Osteoblast (primary cell): Measurements from ENCODE around the gene HCFC1. TPM values are rescaled to one million over a fixed set of nuclear protein-coding genes. Genes with fewer than 3 reads are reported as not detected.

Experiments
- DNase-seq: peaks from one replicate; pipeline ENCODE4 v3.0.0; 2011; ENCODE audit warnings: low spot score, mixed read lengths; ENCODE audit not compliant: insufficient read length; ENCODE audit errors: missing footprints
- H2AFZ ChIP-seq: 2 replicates; pipeline ENCODE4 v1.6.0; 2011; ENCODE audit warnings: mild to moderate bottlenecking, low read length
- H3K27ac ChIP-seq: 2 replicates; pipeline ENCODE4 v1.5.1; 2011; ENCODE audit warnings: mild to moderate bottlenecking, low read depth, low read length, moderate library complexity
- H3K27me3 ChIP-seq: 2 replicates; pipeline ENCODE4 v1.6.0; 2012; ENCODE audit warnings: mild to moderate bottlenecking, control low read depth, inconsistent platforms, low read length, moderate library complexity; ENCODE audit not compliant: insufficient read depth
- H3K36me3 ChIP-seq: 2 replicates; pipeline ENCODE4 v1.5.1; 2011; ENCODE audit warnings: mild to moderate bottlenecking, low read length, control low read depth, moderate library complexity; ENCODE audit not compliant: insufficient read depth
- H3K4me1 ChIP-seq: 2 replicates; pipeline ENCODE4 v1.5.1; 2011; ENCODE audit warnings: mild to moderate bottlenecking, low read length, control low read depth, moderate library complexity; ENCODE audit not compliant: insufficient read depth
- H3K4me2 ChIP-seq: 2 replicates; pipeline ENCODE4 v1.6.0; 2011; ENCODE audit warnings: mild to moderate bottlenecking, low read length; ENCODE audit not compliant: insufficient read depth
- H3K4me3 ChIP-seq: fragments of 200-600 bp; sonication (generic); 3 replicates; pipeline ENCODE4 v1.5.1; 2012; ENCODE audit warnings: mild to moderate bottlenecking, low read length, inconsistent platforms; ENCODE audit not compliant: insufficient read depth
- H3K79me2 ChIP-seq: 2 replicates; pipeline ENCODE4 v1.6.0; 2012; ENCODE audit warnings: mild to moderate bottlenecking, low read length, control low read depth, inconsistent platforms; ENCODE audit not compliant: insufficient read depth
- H3K9me3 ChIP-seq: 2 replicates; pipeline ENCODE4 v1.5.1; 2011; ENCODE audit warnings: low read depth, low read length, control low read depth
- H4K20me1 ChIP-seq: 2 replicates; pipeline ENCODE4 v1.6.0; 2012; ENCODE audit warnings: mild to moderate bottlenecking, low read length, control low read depth; ENCODE audit not compliant: insufficient read depth
- CTCF ChIP-seq: IDR thresholded peaks from 2 replicates; pipeline ENCODE4 v1.5.1; 2011; ENCODE audit warnings: mild to moderate bottlenecking, low read depth, low read length, moderate library complexity; ENCODE audit errors: extremely low read depth
- total RNA-seq: library from RNA; depleted of rRNA; stranded (reverse); fragments of >200 nt; gene quantifications from 2 replicates; pipeline ENCODE4 v1.2.3, GENCODE V29; 2012

The HCFC1 gene
- total RNA-seq, 1 donor, result 24.6 TPM

- no peak for TF ChIP-seq CTCF
- H4K20me1 ChIP-seq, result peaks cover 19% of the 10 kb centered on the region
- no peaks in the 10 kb centered on the region for H3K9me3 ChIP-seq
- no peak overlapping the region for H3K27ac ChIP-seq
- H3K79me2 ChIP-seq, result peaks cover 21% of the 10 kb centered on the region
- peaks cover 68% of the 10 kb centered on the region for H3K36me3 ChIP-seq
- no peaks in the 10 kb centered on the region for H3K27me3 ChIP-seq
- H2AFZ ChIP-seq, result no peak overlapping the region
- H3K4me1 ChIP-seq, result no peaks in the 10 kb centered on the region
- H3K4me2 ChIP-seq, result no peak overlapping the region
- no peak for DNase-seq
- no peak overlapping the region for H3K4me3 ChIP-seq
Observed at GRCh38 chrX:153958605-153959004, 13.0 kb downstream of the HCFC1 start.

GRCh38 chrX:153957224-153957623 is 14.4 kb downstream of the HCFC1 start:
- peaks cover 7% of the 10 kb centered on the region for H3K79me2 ChIP-seq
- TF ChIP-seq CTCF, result no peak
- H3K27me3 ChIP-seq, result no peaks in the 10 kb centered on the region
- no peak overlapping the region for H3K27ac ChIP-seq
- H2AFZ ChIP-seq, result no peak overlapping the region
- peaks cover 11% of the 10 kb centered on the region for H4K20me1 ChIP-seq
- DNase-seq, result no peak
- no peak overlapping the region for H3K4me3 ChIP-seq
- H3K36me3 ChIP-seq, result peaks cover 72% of the 10 kb centered on the region
- no peaks in the 10 kb centered on the region for H3K9me3 ChIP-seq
- no peak overlapping the region for H3K4me2 ChIP-seq
- H3K4me1 ChIP-seq, result no peaks in the 10 kb centered on the region

GRCh38 chrX:153956044-153956907 is 15.3 kb downstream of the HCFC1 start:
- H3K27me3 ChIP-seq, result no peaks in the 10 kb centered on the region
- no peaks in the 10 kb centered on the region for H3K79me2 ChIP-seq
- H3K27ac ChIP-seq, result no peak overlapping the region
- no peaks in the 10 kb centered on the region for H3K9me3 ChIP-seq
- peaks cover 3% of the 10 kb centered on the region for H4K20me1 ChIP-seq
- H3K4me3 ChIP-seq, result no peak overlapping the region
- H2AFZ ChIP-seq, result no peak overlapping the region
- no peak overlapping the region for H3K4me2 ChIP-seq
- TF ChIP-seq CTCF, result no peak
- no peak for DNase-seq
- peaks cover 71% of the 10 kb centered on the region for H3K36me3 ChIP-seq
- no peaks in the 10 kb centered on the region for H3K4me1 ChIP-seq

- TF ChIP-seq CTCF, result no peak
- Histone ChIP-seq H3K4me1 (no peaks in the 10 kb centered on the region), H2AFZ (no peak overlapping the region), H3K9me3 (no peaks in the 10 kb centered on the region), H4K20me1 (peaks cover 2% of the 10 kb centered on the region), H3K4me3 (no peak overlapping the region), H3K27me3 (no peaks in the 10 kb centered on the region), H3K27ac (no peak overlapping the region), H3K36me3 (peaks cover 77% of the 10 kb centered on the region), H3K79me2 (no peaks in the 10 kb centered on the region), H3K4me2 (no peak overlapping the region)
- DNase-seq, result no peak
Observed at GRCh38 chrX:153955228-153955732, 16.3 kb downstream of the HCFC1 start.
